ENCODE measurements around the gene EPHA7. TPM values are rescaled to one million over a fixed set of nuclear protein-coding genes. Genes with fewer than 3 reads are reported as not detected.

EPHA7 gene
- total and polyA plus RNA-seq, 2 of the 4 experiments (the other 2 are of a cell fraction), result not detected

GRCh38 chr6:93341900-93342613 lies 77.3 kb downstream of the EPHA7 start:
- Histone ChIP-seq H2AK5ac (ENCODE audit: low read depth, low read length) (no peak overlapping the region), H3K9ac (ENCODE audit: low read depth, low read length) (no peak overlapping the region), H4K20me1 (ENCODE audit: insufficient read depth, low read length) (no peaks in the 10 kb centered on the region), H3K23ac (ENCODE audit: low read depth, low read length) (no peak overlapping the region), H2BK20ac (ENCODE audit: low read depth, low read length) (no peak overlapping the region), H3K36me3 (ENCODE audit: control insufficient read depth, insufficient read depth, low read length) (no peaks in the 10 kb centered on the region), H3K18ac (ENCODE audit: low read depth, low read length) (no peak overlapping the region), H3K27ac (ENCODE audit: insufficient read depth, low read length) (no peak overlapping the region), H3K27me3 (ENCODE audit: control insufficient read depth, insufficient read depth, low read length) (no peaks in the 10 kb centered on the region), H3K9me1 (ENCODE audit: insufficient read depth, low read length) (no peaks in the 10 kb centered on the region), H4K5ac (ENCODE audit: low read depth, low read length) (no peak overlapping the region), H3K9me3 (ENCODE audit: control insufficient read depth, insufficient read depth, low read length) (no peaks in the 10 kb centered on the region), H3K4me1 (ENCODE audit: control insufficient read depth, insufficient read depth, low read length) (no peaks in the 10 kb centered on the region), H2BK120ac (ENCODE audit: low read depth, low read length) (no peak overlapping the region), H2BK5ac (ENCODE audit: low read depth, low read length, poor library complexity, severe bottlenecking) (no peak overlapping the region), H3K14ac (replicated peaks; ENCODE audit: low read depth, low read length) (no peak overlapping the region), H4K91ac (ENCODE audit: insufficient read depth, low read depth, low read length) (no peak overlapping the region), H3K56ac (ENCODE audit: extremely low read depth, insufficient read depth, low read length) (no peak overlapping the region), H2AK9ac (replicated peaks; ENCODE audit: low read depth, low read length, poor library complexity) (no peak overlapping the region), H2BK15ac (ENCODE audit: low read depth, low read length) (no peak overlapping the region), H4K8ac (ENCODE audit: low read depth in 2 of 2, low read length in 2 of 2) (no peak overlapping the region), H3K4me2 (ENCODE audit: low read depth, low read length) (no peak overlapping the region), H3K4ac (ENCODE audit: low read depth, low read length) (no peak overlapping the region), H2AFZ (replicated peaks; ENCODE audit: low read length, poor library complexity) (no peak overlapping the region), H3K79me1 (ENCODE audit: low read depth in 1 of 2, low read length in 2 of 2) (no peaks in the 10 kb centered on the region), H3K4me3 (ENCODE audit: insufficient read depth, low read depth, low read length) (no peak overlapping the region)
- ATAC-seq (ENCODE audit: low read depth), result no peak
- DNase-seq, result no peak
- POLR2A ChIA-PET (ENCODE audit: unreplicated experiment), result no interaction called here
- no peak for TF ChIP-seq RCOR1 (IDR thresholded peaks at IDR 0.05; ENCODE audit: insufficient replicate concordance, low read length)
- TF ChIP-seq CHD1 (IDR thresholded peaks at IDR 0.05; ENCODE audit: low read depth, low read length), result no peak
- TF ChIP-seq FOS (IDR thresholded peaks at IDR 0.05; ENCODE audit: low read depth, low read length), result no peak
- TF ChIP-seq MAFK (IDR thresholded peaks at IDR 0.05; ENCODE audit: low read depth, low read length), result no peak
- no peak for TF ChIP-seq POLR2A (IDR thresholded peaks at IDR 0.05; ENCODE audit: low read depth, low read length)
- TF ChIP-seq NFE2L2 (IDR thresholded peaks at IDR 0.05; ENCODE audit: low read depth, low read length), result no peak
- TF ChIP-seq CEBPB (IDR thresholded peaks at IDR 0.05; ENCODE audit: low read depth, low read length), result no peak
- TF ChIP-seq SMC3 (IDR thresholded peaks at IDR 0.05; ENCODE audit: low read depth, low read length), result no peak
- CTCF ChIA-PET, result no interaction called here
- dilution Hi-C loops (cut with HindIII; ENCODE audit: low sequenced_read_pairs, unreplicated experiment) (no loop called here), intact Hi-C loops (cut with micrococcal nuclease) (no loop called here), in situ Hi-C loops (cut with MboI; ENCODE audit: low sequenced_read_pairs) (no loop called here)
- no CpG with 5 or more reads among the region's 1 CpG for WGBS, 2 experiments (ENCODE audit: extremely low coverage in 2 of 2, insufficient read length in 1 of 2)
- no TSS peak for BruUV-seq (replicated peaks)
